ENCODE results near the gene MFGE8. TPM values are rescaled to one million over a fixed set of nuclear protein-coding genes. Genes with fewer than 3 reads are reported as not detected.

MFGE8 gene
- total RNA-seq, 2 experiments from 2014 or later: 29.0 to 34.0 TPM

- no peak for TF ChIP-seq CTCF (IDR thresholded peaks at IDR 0.05)
- no peak for DNase-seq
- ChIA-PET CTCF (interaction anchor here (0.6 to 1.4 kb wide), 3 partner anchors 9 to 44 kb away, joined by 3 read pairs; partner anchors contain the start of gene HAPLN3), POLR2A (interaction anchor here (1.8 kb wide), 1 partner anchor 21 kb away, joined by 5 read pairs; no protein-coding TSS in a partner anchor)
- ATAC-seq: no peak
- intact Hi-C loops (cut with micrococcal nuclease): no loop called here
- Mint-ChIP-seq H3K4me1 (ENCODE audit: low read depth) (peaks cover 15% of the 10 kb centered on the region), H3K27me3 (no peaks in the 10 kb centered on the region), H3K9me3 (no peaks in the 10 kb centered on the region), H3K4me3 (peak overlapping the region; percentile 96), H3K36me3 (ENCODE audit: low read depth) (no peaks in the 10 kb centered on the region), H3K27ac (no peak overlapping the region)
These were observed 1.4 kb downstream of the MFGE8 start for GRCh38 chr15:88911766-88912118.

- no peak for TF ChIP-seq CTCF (IDR thresholded peaks at IDR 0.05)
- Mint-ChIP-seq H3K4me1 (ENCODE audit: low read depth) (peaks cover 18% of the 10 kb centered on the region), H3K27ac (no peak overlapping the region), H3K4me3 (no peak overlapping the region), H3K36me3 (ENCODE audit: low read depth) (no peaks in the 10 kb centered on the region), H3K27me3 (no peaks in the 10 kb centered on the region), H3K9me3 (no peaks in the 10 kb centered on the region)
- intact Hi-C loops (cut with micrococcal nuclease): loop anchor here (10.0 kb wide), 1 partner anchor 265 kb away; no protein-coding TSS in a partner anchor
- ATAC-seq: no peak
- ChIA-PET CTCF (interaction anchor here (1.0 kb wide), 1 partner anchor 12 kb away, joined by 4 read pairs; no protein-coding TSS in a partner anchor), POLR2A (no interaction called here)
- no peak for DNase-seq
These were observed 3.0 kb downstream of the MFGE8 start for GRCh38 chr15:88909956-88910831.

- Mint-ChIP-seq H3K27ac (peak overlapping the region; percentile 49), H3K4me1 (ENCODE audit: low read depth) (peaks cover 29% of the 10 kb centered on the region), H3K27me3 (no peaks in the 10 kb centered on the region), H3K36me3 (ENCODE audit: low read depth) (no peaks in the 10 kb centered on the region), H3K9me3 (no peaks in the 10 kb centered on the region), H3K4me3 (no peak overlapping the region)
- TF ChIP-seq CTCF (IDR thresholded peaks at IDR 0.05): no peak
- intact Hi-C loops (cut with micrococcal nuclease): loop anchor here (10.0 kb wide), 1 partner anchor 266 kb away; no protein-coding TSS in a partner anchor
- ChIA-PET CTCF (no interaction called here), POLR2A (interaction anchor here (0.7 to 1.1 kb wide), 2 partner anchors 12 to 38 kb away, joined by 3 read pairs; no protein-coding TSS in a partner anchor)
- no peak for DNase-seq
- ATAC-seq: no peak
These were observed 4.2 kb downstream of the MFGE8 start for GRCh38 chr15:88908697-88909621.

GRCh38 chr15:88908123-88908522 is 5.1 kb downstream of the MFGE8 start:
- POLR2A ChIA-PET: interaction anchor here (0.7 kb wide), 1 partner anchor 12 kb away, joined by 3 read pairs; no protein-coding TSS in a partner anchor
- H3K27me3 Mint-ChIP-seq: no peaks in the 10 kb centered on the region
- H3K9me3 Mint-ChIP-seq: no peaks in the 10 kb centered on the region
- H3K36me3 Mint-ChIP-seq (ENCODE audit: low read depth): no peaks in the 10 kb centered on the region
- no peak for DNase-seq
- H3K4me1 Mint-ChIP-seq (ENCODE audit: low read depth): peaks cover 28% of the 10 kb centered on the region
- no peak overlapping the region for H3K27ac Mint-ChIP-seq
- no peak overlapping the region for H3K4me3 Mint-ChIP-seq
- no peak for TF ChIP-seq CTCF (IDR thresholded peaks at IDR 0.05)
- intact Hi-C loops (cut with micrococcal nuclease): loop anchor here (10.0 kb wide), 1 partner anchor 267 kb away; no protein-coding TSS in a partner anchor
- CTCF ChIA-PET: no interaction called here
- no peak for ATAC-seq

Measured in activated CD8-positive, alpha-beta T cell treated with anti-CD3 and anti-CD28 coated beads for 36 hours (primary cell).